Panc1 (cell line): ENCODE results near the gene GPR135.

Experiments
- POLR2AphosphoS5 ChIP-seq: IDR thresholded peaks from 2 replicates; pipeline ENCODE4 v1.6.1; 2012; ENCODE audit warnings: mild to moderate bottlenecking, low read depth, low read length, moderate library complexity
- SIN3A ChIP-seq: IDR thresholded peaks from 2 replicates; pipeline ENCODE4 v1.6.1; 2012; ENCODE audit warnings: low read depth, mild to moderate bottlenecking, low read length, moderate library complexity, borderline replicate concordance; ENCODE audit not compliant: insufficient read depth
- TF ChIP-seq, protein P1 (sequence below): fragments of 450-650 bp; IDR thresholded peaks from 2 replicates; pipeline ENCODE4 v1.5.1; 2017; ENCODE audit warnings: mild to moderate bottlenecking
- TF ChIP-seq, protein P2 (sequence below), 2 experiments: IDR thresholded peaks; 2 replicates each; pipeline ENCODE4 v1.6.1; 2011 to 2012; ENCODE audit warnings: low read depth in 2 of 2, control low read depth in 1 of 2, low read length in 1 of 2, mild to moderate bottlenecking in 1 of 2, moderate library complexity in 1 of 2; ENCODE audit not compliant: insufficient read depth in 1 of 2

DNA sequence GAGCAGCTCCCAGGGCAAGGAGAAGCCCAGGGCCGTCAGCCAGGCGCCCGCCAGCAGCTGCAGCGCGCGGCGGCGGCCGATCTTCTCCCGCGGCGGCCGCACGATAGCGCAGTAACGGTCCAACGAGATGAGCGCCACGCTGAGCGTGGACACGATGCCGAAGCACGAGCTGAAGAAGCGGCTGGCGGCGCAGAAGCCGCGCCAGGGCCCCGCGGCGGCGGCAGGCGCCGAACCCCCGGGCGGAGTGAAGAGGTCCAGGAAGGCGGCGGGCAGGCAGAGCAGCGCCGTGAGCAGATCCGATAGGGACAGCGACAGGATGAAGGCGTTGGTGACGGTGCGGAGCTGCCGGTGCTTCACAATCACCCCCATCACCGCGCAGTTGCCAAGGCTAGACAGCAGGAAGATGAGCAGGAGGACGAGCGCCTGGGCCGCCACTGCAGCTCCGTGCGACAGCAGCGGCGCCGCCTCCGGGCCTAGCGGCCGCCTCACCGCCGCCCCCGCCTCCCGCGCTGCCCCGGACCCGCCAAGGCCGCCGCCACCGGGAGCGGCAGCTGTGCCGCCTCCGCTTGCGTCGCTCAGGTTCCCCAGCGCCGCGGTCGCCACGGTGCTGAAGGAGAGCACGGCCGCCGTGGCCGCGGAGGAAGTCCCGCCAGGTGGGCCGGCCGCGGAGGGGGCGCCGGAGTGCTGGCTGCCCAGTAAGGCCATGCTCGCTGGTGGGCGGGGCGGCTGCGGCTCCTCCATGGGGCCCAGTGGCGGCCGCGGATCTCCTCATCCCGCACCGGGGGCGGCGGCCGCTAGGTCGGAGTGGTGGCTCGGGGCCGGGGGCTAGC is 479 bp downstream of the GPR135 start:
- TF ChIP-seq, protein P1, sequence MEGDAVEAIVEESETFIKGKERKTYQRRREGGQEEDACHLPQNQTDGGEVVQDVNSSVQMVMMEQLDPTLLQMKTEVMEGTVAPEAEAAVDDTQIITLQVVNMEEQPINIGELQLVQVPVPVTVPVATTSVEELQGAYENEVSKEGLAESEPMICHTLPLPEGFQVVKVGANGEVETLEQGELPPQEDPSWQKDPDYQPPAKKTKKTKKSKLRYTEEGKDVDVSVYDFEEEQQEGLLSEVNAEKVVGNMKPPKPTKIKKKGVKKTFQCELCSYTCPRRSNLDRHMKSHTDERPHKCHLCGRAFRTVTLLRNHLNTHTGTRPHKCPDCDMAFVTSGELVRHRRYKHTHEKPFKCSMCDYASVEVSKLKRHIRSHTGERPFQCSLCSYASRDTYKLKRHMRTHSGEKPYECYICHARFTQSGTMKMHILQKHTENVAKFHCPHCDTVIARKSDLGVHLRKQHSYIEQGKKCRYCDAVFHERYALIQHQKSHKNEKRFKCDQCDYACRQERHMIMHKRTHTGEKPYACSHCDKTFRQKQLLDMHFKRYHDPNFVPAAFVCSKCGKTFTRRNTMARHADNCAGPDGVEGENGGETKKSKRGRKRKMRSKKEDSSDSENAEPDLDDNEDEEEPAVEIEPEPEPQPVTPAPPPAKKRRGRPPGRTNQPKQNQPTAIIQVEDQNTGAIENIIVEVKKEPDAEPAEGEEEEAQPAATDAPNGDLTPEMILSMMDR: no peak
- TF ChIP-seq POLR2AphosphoS5 (no peak), SIN3A (no peak)
- TF ChIP-seq, protein P2, sequence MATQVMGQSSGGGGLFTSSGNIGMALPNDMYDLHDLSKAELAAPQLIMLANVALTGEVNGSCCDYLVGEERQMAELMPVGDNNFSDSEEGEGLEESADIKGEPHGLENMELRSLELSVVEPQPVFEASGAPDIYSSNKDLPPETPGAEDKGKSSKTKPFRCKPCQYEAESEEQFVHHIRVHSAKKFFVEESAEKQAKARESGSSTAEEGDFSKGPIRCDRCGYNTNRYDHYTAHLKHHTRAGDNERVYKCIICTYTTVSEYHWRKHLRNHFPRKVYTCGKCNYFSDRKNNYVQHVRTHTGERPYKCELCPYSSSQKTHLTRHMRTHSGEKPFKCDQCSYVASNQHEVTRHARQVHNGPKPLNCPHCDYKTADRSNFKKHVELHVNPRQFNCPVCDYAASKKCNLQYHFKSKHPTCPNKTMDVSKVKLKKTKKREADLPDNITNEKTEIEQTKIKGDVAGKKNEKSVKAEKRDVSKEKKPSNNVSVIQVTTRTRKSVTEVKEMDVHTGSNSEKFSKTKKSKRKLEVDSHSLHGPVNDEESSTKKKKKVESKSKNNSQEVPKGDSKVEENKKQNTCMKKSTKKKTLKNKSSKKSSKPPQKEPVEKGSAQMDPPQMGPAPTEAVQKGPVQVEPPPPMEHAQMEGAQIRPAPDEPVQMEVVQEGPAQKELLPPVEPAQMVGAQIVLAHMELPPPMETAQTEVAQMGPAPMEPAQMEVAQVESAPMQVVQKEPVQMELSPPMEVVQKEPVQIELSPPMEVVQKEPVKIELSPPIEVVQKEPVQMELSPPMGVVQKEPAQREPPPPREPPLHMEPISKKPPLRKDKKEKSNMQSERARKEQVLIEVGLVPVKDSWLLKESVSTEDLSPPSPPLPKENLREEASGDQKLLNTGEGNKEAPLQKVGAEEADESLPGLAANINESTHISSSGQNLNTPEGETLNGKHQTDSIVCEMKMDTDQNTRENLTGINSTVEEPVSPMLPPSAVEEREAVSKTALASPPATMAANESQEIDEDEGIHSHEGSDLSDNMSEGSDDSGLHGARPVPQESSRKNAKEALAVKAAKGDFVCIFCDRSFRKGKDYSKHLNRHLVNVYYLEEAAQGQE (IDR thresholded peaks at IDR 0.05; ENCODE audit: insufficient read depth in 1 of 2, low read depth in 2 of 2, low read length in 1 of 2): no peak
